ENCODE data around the gene CSDE1.
A peak's percentile ranks its signal among the peaks of the same experiment; 100 is the strongest.

The CSDE1 gene

DNA sequence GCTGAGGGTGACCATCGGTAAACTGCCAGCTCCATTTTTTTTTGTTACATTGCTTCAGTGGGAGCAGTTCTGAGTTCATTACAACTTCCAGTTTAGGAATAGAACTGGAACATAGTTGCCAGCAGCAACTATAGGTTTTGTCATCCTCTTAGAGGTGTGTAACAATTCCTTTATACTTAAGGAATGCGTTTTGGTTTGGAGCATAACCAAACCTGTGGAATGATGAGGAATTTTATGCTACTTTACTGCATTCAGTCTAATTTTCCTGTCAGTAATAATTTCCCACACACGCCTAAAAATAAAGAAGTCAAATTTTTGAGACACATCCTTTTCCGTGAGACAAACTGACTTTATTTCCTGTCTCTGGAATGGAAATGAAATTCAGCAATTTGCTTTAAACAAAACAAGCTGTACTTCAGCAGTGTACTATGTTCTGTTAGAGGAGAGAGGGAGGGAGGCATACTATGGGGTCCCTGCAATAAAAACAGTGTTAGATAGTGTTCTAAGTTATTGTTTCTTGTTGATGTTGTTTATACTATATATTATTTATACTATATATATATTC is 57.7 kb downstream of the CSDE1 start:
- DNase-seq, result peak; percentile 46

GRCh38 chr1:114696810-114697209 is 61.0 kb downstream of the CSDE1 start:
- no peak for DNase-seq

GRCh38 chr1:114695430-114696058 is 62.2 kb downstream of the CSDE1 start, which contains the start of gene AMPD1:
TSS of gene AMPD1 (minus strand) at chr1:114695546. CDS start at chr1:114695471, 75 bp downstream.
- peak; percentile 72 for DNase-seq

DNA sequence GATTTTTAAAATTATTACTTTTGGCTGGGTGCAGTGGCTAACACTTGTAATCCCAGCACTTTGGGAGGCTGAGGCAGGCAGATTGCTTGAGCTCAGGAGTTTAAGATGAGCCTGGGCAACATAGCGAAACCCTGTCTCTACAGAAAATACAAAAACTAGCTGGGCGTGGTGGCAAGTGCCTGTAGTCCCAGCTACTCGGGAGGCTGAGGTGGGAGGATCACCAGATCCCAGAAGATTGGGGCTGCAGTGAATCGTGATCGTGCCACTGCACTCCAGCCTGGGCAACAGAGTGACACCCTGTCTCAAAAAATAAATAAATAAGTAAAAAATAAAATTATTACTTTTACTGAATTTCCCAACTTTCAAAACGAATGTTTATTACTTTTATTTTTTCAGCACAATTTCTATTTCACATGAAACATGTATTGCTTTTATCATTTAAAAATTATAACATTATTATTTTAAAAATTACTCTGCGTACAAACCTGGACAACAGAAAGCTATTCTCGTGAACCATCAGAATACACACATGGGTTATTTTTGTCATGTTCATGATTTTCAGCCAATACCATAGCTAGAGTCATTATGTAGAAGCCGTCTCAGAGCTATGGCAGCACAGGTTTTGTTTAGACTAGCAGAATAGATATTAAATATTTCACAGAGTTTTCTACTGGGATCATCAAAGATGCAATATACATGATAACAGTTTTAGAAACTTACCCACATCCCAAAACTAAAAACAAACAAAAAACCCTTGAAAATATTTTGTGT is 63.1 kb downstream of the CSDE1 start:
- no peak for DNase-seq

GRCh38 chr1:114692947-114693346 is 64.8 kb downstream of the CSDE1 start:
- DNase-seq, result no peak

GRCh38 chr1:114691061-114691460 is 66.7 kb downstream of the CSDE1 start:
- DNase-seq, result no peak

DNA sequence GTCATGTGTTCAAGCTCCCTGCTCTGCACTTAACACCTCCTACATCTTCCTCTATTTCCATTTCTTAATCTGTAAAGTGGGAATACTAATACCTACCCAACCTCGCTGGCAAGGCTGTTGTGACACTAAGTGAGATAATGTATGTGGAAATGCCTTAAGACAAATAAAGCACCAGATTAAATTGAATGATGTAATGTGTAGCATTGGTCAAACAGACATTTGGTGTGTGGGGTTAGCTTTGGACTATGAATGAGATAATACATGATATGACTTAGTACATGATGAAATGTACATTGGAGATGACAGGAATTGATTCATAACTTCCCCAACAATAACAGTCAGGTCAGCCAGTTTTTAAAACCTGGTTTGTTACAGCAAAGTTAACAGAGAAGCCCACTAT is 67.6 kb downstream of the CSDE1 start:
- no peak for DNase-seq

DNA sequence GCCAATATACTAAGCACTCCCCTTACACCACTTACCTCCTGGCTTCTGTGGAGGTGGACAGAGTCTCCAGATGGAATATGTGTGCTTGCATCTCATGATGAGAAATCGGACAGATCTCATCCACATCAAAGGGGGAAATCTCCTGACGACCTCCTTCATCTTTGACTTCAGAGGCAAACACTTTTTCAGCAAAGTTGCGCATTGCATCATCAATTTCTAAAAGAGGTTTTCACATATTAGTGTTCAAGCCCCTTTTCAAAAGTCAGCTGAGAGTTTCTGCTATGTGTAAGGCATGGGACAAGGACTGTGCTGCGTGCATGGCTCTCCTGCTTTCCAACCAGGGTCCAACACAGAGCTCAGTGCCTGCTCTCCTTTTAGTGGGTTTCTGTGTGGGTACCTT is 69.3 kb downstream of the CSDE1 start:
- no peak for DNase-seq

DNA sequence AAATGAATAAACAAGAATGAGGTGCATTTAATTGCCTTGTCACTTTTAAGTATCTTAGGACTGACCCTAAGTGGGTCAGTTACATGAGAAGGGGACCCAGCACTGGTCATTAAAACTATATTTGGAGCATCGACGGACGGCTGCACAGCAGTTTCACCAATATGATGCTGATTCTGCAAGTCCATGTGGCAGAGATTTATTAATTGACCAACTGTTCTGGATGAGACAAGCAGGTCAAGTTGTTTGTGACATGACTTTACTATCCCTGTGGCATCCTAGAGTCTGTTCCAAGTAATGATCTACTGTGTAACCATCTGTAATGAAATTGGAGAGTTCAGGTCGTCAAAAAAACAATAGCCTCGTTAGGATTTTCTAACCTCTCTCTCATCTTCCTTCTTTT is 71.9 kb downstream of the CSDE1 start:
- no peak for DNase-seq

- DNase-seq, result no peak
Observed at GRCh38 chr1:114677691-114678090, 80.1 kb downstream of the CSDE1 start.

- no peak for DNase-seq
Observed at GRCh38 chr1:114676115-114676514, 81.7 kb downstream of the CSDE1 start.

DNA sequence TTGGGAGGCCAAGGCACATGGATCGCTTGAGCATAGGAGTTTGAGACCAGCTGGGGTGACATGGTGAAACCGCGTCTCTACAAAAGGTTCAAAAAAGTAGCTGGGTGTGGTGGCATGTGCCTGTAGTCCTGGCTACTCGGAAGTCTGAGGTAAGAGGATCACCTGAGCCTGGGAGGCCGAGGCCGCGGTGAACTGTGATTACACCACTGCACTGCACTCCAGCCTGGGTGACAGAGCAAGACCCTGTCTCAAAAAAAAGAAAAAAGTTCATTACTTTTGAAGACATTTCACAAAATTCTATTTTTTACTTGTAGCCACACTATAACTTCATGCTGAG is 85.9 kb downstream of the CSDE1 start:
- DNase-seq, result no peak

DNA sequence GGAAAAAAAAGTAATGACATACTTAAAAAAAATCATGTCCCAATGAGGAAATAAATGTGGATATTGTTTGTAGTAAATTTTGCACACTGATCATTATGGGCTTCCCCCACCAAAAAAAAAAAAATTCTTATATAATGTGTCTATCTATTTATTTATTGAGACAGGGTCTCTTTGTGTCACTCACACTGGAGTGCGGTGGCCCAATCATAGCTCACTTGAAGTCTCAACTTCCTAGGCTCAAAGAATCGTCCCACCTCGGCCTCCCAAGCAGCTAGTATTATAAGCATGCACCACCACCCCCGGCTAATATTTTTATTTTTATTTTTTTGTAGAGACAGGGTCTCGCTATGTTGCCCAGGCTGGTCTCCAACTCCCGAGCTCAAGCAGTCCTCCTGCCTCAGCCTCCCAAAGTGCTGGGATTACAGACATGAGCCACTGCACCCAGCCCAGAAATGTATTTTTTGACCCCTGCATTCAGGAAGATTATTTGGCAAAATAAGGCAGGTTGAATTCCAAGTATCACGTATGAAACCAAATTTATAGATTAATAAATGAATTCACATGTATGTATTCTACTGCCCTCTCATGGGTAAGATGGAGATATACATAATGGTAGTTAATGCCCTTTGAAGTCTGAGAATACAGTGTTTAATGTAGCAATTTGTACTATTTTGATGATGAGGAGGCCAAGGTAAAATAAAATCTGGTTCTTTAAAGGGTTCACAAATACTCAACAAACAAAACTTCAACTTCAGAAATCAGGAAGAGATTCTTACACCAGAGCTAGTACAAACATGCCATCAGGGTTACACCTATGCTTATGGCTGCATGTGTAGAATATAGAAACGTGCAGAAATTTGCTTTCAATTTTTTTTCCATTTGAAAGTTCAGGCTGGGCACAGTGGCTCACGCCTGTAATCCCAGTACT is 86.5 kb downstream of the CSDE1 start:
- DNase-seq, result peak; percentile 14

DNA sequence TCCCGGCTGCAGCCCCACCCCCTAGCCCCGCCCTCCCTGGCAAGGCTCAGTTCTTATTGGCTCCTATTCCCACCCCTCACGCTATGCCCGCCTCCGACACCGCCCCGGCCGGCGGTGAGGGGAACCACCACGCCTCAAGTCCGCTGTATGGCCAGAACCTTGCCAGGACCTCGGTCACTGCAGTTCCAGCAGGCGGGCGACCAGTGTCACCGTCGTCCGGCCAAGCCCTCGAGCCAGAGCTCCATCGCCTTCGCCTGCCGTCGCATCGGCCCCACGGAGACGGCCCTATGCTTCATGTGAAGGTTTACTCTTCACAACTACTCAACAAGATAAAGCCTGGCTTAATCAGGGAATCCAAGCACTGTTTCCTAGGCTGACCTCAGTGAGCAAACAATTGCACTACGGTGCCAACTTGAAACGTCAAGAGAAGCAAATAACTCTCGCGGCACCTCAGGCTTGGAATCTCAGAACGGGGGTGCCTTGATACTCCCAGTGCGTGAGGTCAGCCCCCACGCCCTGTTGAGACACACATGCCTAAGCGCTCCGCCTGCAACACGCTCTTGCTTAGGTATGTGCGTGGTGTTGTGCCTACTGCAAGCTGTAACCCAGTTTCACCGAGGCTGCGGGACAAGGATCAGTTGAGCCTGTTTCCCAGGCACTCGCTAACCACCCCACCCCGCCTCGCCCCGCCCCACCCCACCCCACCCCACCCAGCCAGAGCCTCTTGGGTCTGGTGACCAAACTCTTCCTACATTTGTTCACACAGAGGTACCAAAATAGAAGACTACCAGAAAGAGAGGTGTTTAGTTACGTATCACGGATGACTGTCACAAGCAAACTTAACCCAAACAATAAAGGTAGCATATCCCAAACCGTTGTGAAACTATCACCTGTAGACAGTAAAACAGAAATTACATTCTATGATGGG is 87.4 kb downstream of the CSDE1 start:
- DNase-seq, result peak; percentile 82

DNA sequence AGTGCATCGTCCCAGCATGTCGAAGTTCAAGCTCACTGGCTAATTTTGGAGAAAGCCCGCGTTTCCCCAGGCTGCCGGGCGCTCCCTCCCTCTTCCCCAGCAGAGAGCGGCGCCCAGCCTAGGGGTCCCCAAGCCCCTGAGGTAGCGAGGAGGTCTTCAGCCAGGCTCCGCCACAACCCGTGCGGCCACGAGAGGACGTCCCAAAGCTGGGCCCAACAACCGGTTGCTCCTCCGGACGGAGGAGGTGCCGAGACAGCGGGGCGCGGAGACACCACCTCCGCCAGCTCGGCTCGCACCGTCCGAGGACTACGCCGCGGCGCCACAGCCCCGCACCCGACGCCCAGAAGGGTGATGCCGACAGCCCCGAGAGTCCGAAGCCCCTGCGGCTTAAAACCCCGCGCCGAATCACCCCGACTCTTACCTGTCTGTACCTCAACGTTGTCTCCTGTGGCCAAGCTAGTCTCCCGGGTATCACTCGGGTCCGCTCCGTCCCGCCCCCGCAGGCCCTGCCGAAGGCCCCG is 88.2 kb downstream of the CSDE1 start, which contains the start of gene DENND2C:
TSS of gene DENND2C (minus strand) at position 488 of the 521 bp plus-strand sequence. CDS start 44,065 bp downstream, outside the sequence.
- no peak for DNase-seq

DNA sequence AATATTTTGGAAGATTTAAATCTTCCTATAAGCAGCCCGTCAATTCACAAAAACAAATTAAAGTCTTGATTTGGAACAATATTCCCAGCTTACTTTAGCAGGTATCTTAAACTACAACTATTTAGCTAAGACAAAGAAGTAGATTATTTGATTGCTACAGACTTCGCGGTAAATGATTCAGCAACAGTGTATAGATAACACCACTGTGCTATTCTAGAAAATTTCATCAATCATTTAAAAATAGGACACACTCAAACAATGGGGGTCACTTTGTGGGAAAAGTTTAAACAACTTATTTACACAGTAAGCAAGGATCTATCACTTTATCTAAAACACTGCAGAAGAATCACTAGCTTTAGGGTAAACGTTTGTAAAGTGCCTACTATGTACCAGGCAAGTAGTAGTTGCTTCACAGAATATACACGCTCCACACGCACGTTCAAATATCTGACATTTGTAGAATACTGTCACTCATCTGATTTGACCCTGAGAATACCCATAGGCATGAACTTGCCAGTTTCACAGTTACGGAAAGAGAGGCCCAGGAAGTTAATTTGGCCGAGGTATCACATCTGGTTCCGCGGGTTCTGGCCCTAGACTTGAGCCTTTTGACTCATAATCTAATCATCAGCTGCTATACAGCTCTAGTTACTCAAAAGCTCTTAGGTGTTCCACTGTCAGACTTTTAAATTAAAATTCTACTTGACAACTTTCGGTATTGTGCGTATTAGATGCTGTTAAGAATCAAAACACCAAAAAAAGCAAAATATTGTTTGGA is 88.8 kb downstream of the CSDE1 start:
- peak; percentile 6 for DNase-seq

DNA sequence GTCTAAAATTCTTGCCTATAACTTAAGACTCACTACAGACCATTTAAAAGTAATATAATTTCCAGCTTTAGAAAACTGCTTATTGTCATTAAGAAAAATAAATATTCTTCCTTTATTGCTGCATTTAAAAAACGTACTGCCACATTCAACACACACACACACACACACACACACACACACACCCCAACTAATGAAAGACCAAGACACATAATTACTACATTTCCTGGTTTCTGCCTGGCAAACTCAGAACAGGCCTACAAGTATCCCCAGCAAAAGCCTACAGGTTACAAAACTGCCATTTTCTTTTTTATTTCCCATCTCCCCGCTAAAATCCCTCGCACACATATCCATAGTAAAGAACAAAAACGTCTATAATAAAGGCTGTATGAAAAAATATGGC is 89.4 kb downstream of the CSDE1 start:
- no peak for DNase-seq

GRCh38 chr1:114666954-114667353 is 90.8 kb downstream of the CSDE1 start:
- no peak for DNase-seq
